Stomach (tissue), 9 donors: Measurements from ENCODE around the gene GNG14. TPM values are rescaled to one million over a fixed set of nuclear protein-coding genes. Genes with fewer than 3 reads are reported as not detected.

ENCODE experiments used
- DNase-seq, 2 donors: peaks; one replicate each; pipeline versions ENCODE4 v3.0.0 to v3.0.0-alpha.2; 2013 to 2019
- H3K27ac ChIP-seq, 5 donors: fragments of 200-600 bp in 4 of 5; sonication (generic) in 4 of 5; one replicate each; pipeline ENCODE4 v1.5.1; 2013 to 2019; ENCODE audit warnings: mild to moderate bottlenecking in 1 of 5, moderate library complexity in 1 of 5
- H3K27me3 ChIP-seq, 3 donors: fragments of 200-600 bp; sonication (generic); one replicate each; pipeline ENCODE4 v1.5.1; 2017 to 2019; ENCODE audit warnings: mixed run types in 1 of 3
- H3K36me3 ChIP-seq, 4 donors: fragments of 200-600 bp; sonication (generic); 1 replicate in 3 of 4; 2 replicates in 1 of 4; pipeline ENCODE4 v1.5.1; 2016 to 2019
- H3K4me1 ChIP-seq, 4 donors: fragments of 200-600 bp; sonication (generic); one replicate each; pipeline ENCODE4 v1.5.1; 2016 to 2019
- H3K4me3 ChIP-seq, 4 donors: fragments of 200-600 bp; sonication (generic) in 3 of 4; one replicate each; pipeline ENCODE4 v1.5.1; 2016 to 2019; ENCODE audit warnings: mild to moderate bottlenecking in 1 of 4
- H3K9me3 ChIP-seq, 4 donors: fragments of 200-600 bp; sonication (generic); one replicate each; pipeline ENCODE4 v1.5.1; 2016 to 2019
- EP300 ChIP-seq: sonication (generic); formaldehyde crosslinking; IDR thresholded peaks from one replicate; pipeline ENCODE4 v1.6.1; 2017; ENCODE audit warnings: antibody characterized with exemption
- POLR2A ChIP-seq, 4 donors: fragments of 450-650 bp; IDR thresholded peaks; one replicate each; pipeline ENCODE4 v1.6.1; 2016; ENCODE audit warnings: antibody characterized with exemption in 4 of 4, control low read depth in 2 of 4, mild to moderate bottlenecking in 1 of 4, moderate library complexity in 1 of 4
- POLR2AphosphoS5 ChIP-seq, 3 donors: sonication (generic); formaldehyde crosslinking; IDR thresholded peaks; one replicate each; pipeline ENCODE4 v1.6.1; 2016; ENCODE audit warnings: antibody characterized with exemption in 3 of 3
- WGBS, 5 donors: extraction: QIAGEN DNeasy Blood & Tissue Kit in 3 of 5; methylation state at CpG; one replicate each; pipeline versions ENCODE4 v1.1.5 to v1.1.7; 2013 to 2018; 5-methylcytosine and 5-hydroxymethylcytosine counted together
- intact Hi-C: fragments of 100-400 bp; cut with DNase I; formaldehyde crosslinking; loops from one replicate; pipeline ENCODE4 v1.15.1; 2023; ENCODE audit warnings: low total_unique reads
- polyA plus RNA-seq, 3 donors: library from polyadenylated mRNA; stranded (reverse); fragments of 200-250 nt; gene quantifications; one replicate each; pipeline ENCODE4 v1.2.3, GENCODE V29; 2013
- total RNA-seq, 5 donors: library from RNA; depleted of rRNA; stranded (reverse); fragments of >200 nt; gene quantifications; one replicate each; pipeline versions ENCODE4 v1.1.0 to v1.2.3, GENCODE V29; 2014 to 2016
- TF ChIP-seq, protein P1 (sequence below), 7 experiments: fragments of 450-650 bp in 4 of 7; fragments of 200-600 bp in 3 of 7; sonication (generic) in 3 of 7; IDR thresholded peaks; one replicate each; pipeline ENCODE4 v1.5.1; 2016 to 2019; ENCODE audit warnings: antibody characterized with exemption in 7 of 7, control low read depth in 2 of 7, mild to moderate bottlenecking in 1 of 7
- donor health status: healthy with polysubstance abuse.
- donor health status: Bipolar disorder and iron deficiency.
- donor health status: healthy.

GNG14 gene
- total and polyA plus RNA-seq, 8 donors = not detected

DNA sequence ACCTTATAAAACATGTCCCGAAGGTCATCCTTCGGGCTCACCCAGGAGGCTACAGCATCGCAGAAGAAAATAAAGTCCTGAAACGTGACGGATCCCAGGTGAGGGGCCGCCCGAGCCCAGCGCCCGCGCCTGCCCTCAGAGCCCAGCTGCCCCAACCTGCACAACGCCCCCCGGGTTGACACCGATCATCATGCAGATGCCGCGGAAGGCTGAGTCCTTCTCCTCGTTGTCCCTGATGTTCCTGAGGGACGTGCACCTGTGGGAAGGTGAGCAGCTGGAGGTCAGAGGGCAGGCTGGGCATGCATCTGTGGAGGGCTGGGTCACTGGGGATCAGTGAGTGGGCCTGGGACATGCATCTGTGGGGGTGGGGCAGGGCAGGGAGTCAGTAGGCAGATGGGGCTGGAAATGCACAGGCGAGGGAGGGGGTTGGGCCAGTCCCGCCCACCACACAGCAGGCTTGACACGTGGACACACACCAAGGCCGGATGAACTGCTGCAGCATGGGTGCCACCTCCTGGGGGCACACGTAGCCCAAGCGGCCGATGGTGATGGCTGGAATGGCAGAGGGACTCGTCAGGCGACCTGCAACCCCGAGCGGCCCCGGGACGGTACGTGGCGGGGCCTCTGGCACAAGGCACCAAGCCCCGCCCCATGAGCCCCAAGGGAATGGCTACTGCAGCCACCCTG, 13.9 kb downstream of the GNG14 start:
- Histone ChIP-seq H3K36me3 (peaks cover 58 to 83% (median 81%) of the 10 kb centered on the region in 4 donors), H3K4me3 (no peak overlapping the region), H3K9me3 (no peaks in the 10 kb centered on the region), H3K27ac (no peak overlapping the region), H3K4me1 (peaks cover 6 to 11% (median 8%) of the 10 kb centered on the region in 4 donors), H3K27me3 (no peaks in the 10 kb centered on the region)
- intact Hi-C loops = no loop called here
- WGBS, 5 donors = 87 to 92% (median 91%) methylated on average over 25 to 33 of the region's 33 CpGs
- DNase-seq = peak in 1 of 2 donors; percentile 10
- TF ChIP-seq, protein P1, sequence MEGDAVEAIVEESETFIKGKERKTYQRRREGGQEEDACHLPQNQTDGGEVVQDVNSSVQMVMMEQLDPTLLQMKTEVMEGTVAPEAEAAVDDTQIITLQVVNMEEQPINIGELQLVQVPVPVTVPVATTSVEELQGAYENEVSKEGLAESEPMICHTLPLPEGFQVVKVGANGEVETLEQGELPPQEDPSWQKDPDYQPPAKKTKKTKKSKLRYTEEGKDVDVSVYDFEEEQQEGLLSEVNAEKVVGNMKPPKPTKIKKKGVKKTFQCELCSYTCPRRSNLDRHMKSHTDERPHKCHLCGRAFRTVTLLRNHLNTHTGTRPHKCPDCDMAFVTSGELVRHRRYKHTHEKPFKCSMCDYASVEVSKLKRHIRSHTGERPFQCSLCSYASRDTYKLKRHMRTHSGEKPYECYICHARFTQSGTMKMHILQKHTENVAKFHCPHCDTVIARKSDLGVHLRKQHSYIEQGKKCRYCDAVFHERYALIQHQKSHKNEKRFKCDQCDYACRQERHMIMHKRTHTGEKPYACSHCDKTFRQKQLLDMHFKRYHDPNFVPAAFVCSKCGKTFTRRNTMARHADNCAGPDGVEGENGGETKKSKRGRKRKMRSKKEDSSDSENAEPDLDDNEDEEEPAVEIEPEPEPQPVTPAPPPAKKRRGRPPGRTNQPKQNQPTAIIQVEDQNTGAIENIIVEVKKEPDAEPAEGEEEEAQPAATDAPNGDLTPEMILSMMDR (IDR thresholded peaks at IDR 0.05) = no peak

DNA sequence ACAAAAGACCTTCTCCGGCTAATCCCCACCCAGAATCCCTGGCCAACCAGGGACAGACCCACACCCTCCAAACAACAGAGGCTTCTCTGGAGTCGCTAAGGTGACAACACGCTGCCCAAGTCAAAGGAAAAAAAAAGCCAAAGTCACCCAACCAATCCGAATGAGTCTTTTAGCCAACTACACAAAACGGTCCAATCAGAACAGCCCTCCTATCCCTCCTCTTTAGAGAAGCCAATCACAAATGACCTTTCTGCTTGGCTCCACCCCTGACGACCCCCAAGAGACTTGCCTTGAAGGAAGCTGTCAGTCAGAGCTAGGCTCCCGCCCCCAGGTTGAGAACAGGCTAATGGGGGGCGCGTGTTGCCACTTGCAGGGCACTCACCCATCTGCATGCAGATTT, 15.2 kb downstream of the GNG14 start:
- peaks cover 69 to 96% (median 95%) of the 10 kb centered on the region in 4 donors for H3K36me3 ChIP-seq
- 62 to 76% (median 67%) methylated on average over 8 to 9 of the region's 9 CpGs for WGBS, 5 donors
- H3K4me1 ChIP-seq = no peaks in the 10 kb centered on the region
- no peaks in the 10 kb centered on the region for H3K27me3 ChIP-seq
- no peak overlapping the region for H3K27ac ChIP-seq
- DNase-seq = peak in 1 of 2 donors; percentile 59
- no peak overlapping the region for H3K4me3 ChIP-seq
- no peak for TF ChIP-seq POLR2AphosphoS5 (IDR thresholded peaks at IDR 0.05)
- TF ChIP-seq EP300 = no peak
- TF ChIP-seq POLR2A (IDR thresholded peaks at IDR 0.05) = no peak
- TF ChIP-seq, protein P1 (IDR thresholded peaks at IDR 0.05) = no peak
- intact Hi-C loops = no loop called here
- no peaks in the 10 kb centered on the region for H3K9me3 ChIP-seq

DNA sequence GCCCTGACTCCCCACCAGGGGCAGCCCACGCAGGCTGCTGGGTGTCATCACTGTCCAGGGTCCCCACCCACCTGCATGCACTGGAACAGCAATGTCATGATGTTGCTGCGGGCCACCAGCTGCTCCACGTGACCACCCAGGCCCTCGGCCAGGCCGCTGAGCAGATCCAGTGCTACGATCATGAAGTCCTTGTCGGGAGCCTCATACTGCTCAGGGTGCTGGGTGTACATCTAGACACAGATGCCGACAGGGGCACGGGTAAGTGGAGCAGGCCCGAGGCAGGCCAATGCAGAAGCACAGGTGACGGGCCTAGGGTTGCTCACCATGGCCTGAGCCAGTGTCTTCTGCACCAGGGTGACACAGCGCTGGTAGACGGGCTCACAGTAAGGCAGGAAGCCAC, 17.4 kb downstream of the GNG14 start:
- intact Hi-C loops = no loop called here
- Histone ChIP-seq H3K27ac (no peak overlapping the region), H3K9me3 (no peaks in the 10 kb centered on the region), H3K4me1 (no peaks in the 10 kb centered on the region), H3K4me3 (no peak overlapping the region), H3K27me3 (no peaks in the 10 kb centered on the region), H3K36me3 (peaks cover 88 to 100% (median 100%) of the 10 kb centered on the region in 4 donors)
- TF ChIP-seq POLR2A (IDR thresholded peaks at IDR 0.05) = no peak
- TF ChIP-seq, protein P1 (IDR thresholded peaks at IDR 0.05) = no peak
- no peak for TF ChIP-seq POLR2AphosphoS5 (IDR thresholded peaks at IDR 0.05)
- no peak for TF ChIP-seq EP300
- WGBS, 5 donors = 92 to 98% (median 95%) methylated on average over 8 to 13 of the region's 13 CpGs
- no peak for DNase-seq

DNA sequence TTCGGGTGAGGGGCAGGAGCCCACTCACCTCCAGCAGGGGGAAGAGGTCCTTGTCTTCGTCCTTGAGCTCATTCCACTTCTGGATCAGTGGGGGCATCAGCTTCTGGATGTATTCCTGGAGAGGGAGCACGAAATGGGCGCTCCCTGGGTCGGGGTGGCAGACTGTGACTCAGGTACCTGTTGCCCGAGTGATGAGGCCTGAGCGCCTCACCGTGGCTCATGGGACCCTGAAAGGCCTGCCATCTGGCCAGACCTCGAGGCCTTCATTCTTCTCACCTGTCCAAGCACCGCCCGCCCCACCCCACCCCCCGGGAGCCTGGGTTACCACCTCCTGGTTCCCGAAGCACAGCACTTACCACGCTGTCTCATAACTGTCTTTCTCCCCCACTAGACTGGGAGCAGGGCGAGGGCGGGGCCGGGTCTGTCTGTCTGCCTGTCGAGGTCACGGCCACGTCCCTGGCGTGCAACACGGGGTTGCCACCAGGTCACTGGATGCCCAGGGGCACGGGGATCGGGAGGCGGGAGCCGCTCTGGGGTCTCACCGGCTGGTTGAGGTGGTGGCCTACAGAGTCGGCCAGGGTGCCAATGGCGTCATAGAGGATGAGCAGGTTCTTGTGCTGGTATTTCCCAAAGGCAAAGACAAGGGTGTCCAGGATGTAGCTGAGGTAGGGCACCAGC, 18.0 kb downstream of the GNG14 start:
- Histone ChIP-seq H3K9me3 (no peaks in the 10 kb centered on the region), H3K4me1 (no peaks in the 10 kb centered on the region), H3K27me3 (no peaks in the 10 kb centered on the region), H3K27ac (no peak overlapping the region), H3K4me3 (no peak overlapping the region), H3K36me3 (peaks cover 89 to 100% (median 100%) of the 10 kb centered on the region in 4 donors)
- DNase-seq = no peak
- intact Hi-C loops = no loop called here
- no peak for TF ChIP-seq POLR2AphosphoS5 (IDR thresholded peaks at IDR 0.05)
- WGBS, 5 donors = 87 to 93% (median 93%) methylated on average over 22 to 29 of the region's 29 CpGs

DNA sequence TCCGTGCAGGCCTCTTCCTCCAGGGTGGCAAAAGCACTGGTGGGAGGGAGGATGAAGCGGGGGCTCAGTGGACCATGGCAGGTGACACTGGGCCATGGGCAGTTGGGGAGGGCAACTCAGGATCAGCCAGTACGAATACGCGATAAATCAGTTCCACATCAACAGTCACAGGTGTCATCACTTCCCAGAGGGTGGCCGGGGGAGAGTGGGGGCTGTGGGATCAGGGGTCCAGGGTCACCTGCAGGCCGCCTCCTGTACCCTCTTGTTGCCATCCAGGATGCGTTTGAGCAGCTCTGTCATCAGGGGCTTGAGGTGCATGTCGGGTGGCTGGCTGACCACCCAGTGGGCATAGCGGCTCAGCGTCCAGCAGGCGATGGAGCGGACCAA, 18.5 kb downstream of the GNG14 start:
- 92 to 96% (median 93%) methylated on average over 10 to 13 of the region's 13 CpGs for WGBS, 5 donors
- intact Hi-C loops = no loop called here

More for the DNA sequence above, 18.5 kb downstream of the GNG14 start:
- Histone ChIP-seq H3K4me3 (no peak overlapping the region), H3K36me3 (peaks cover 89 to 100% (median 100%) of the 10 kb centered on the region in 4 donors), H3K27me3 (no peaks in the 10 kb centered on the region), H3K9me3 (no peaks in the 10 kb centered on the region), H3K27ac (no peak overlapping the region), H3K4me1 (no peaks in the 10 kb centered on the region)
- TF ChIP-seq, protein P1 (IDR thresholded peaks at IDR 0.05) = no peak
- no peak for TF ChIP-seq POLR2AphosphoS5 (IDR thresholded peaks at IDR 0.05)
- no peak for TF ChIP-seq EP300
- no peak for TF ChIP-seq POLR2A (IDR thresholded peaks at IDR 0.05)
- DNase-seq = no peak
